HepG2 (cell line): ENCODE results near the gene SKIDA1. TPM values are rescaled to one million over a fixed set of nuclear protein-coding genes. Genes with fewer than 3 reads are reported as not detected.
A peak's percentile ranks its signal among the peaks of the same experiment; 100 is the strongest.

Experiments used
- ATAC-seq: fragments of 200-7000 bp; cut with Tn5 transposase; 3 replicates; pipeline ENCODE4 v1.9.1; 2020; ENCODE audit warnings: mild to moderate bottlenecking, moderate library complexity
- BruUV-seq: library from RNA; stranded (reverse); fragments of 400-500 nt; replicated peaks from 2 replicates; lab custom pipeline; 2021; lab: Mats Ljungman, UMichigan
- CTCF ChIA-PET: fragments of 300-600 bp; formaldehyde crosslinking; extraction: SDS; loops from one replicate; lab custom pipeline; 2021; ENCODE audit warnings: low total read pairs, inconsistent platforms, low intra/inter-chr PET ratio; lab: Yijun Ruan, JAX
- POLR2A ChIA-PET: fragments of 350-600 bp; sonication (Branson Sonifier 250); formaldehyde crosslinking; loops from one replicate; lab custom pipeline; 2020; ENCODE audit warnings: antibody characterized with exemption, inconsistent platforms; lab: Yijun Ruan, JAX
- DNase-seq: peaks from one replicate; pipeline ENCODE4 v3.0.0-alpha.2; 2015; ENCODE audit warnings: low spot score
- FAIRE-seq: peaks from 3 replicates; lab custom pipeline; 2011; peaks lifted over from hg19 to GRCh38; lab: Jason Lieb, UNC
- H2AFZ ChIP-seq: one replicate; pipeline ENCODE4 v1.6.1; 2011; ENCODE audit warnings: low read length, inconsistent platforms
- H3K27ac ChIP-seq: fragments of 300-600 bp; 3 replicates; pipeline ENCODE4 v1.8.0; 2011; ENCODE audit warnings: mixed run types, mild to moderate bottlenecking, mixed read lengths, low read length, inconsistent platforms; ENCODE audit not compliant: insufficient read depth; ENCODE audit errors: extremely low read length
- H3K27me3 ChIP-seq, 2 experiments: fragments of 200-600 bp in 1 of 2; 2 replicates in 1 of 2; 3 replicates in 1 of 2; pipeline versions ENCODE4 v1.6.0 to v1.8.0; 2011; ENCODE audit warnings: low read length in 2 of 2, mild to moderate bottlenecking in 2 of 2, moderate library complexity in 2 of 2, inconsistent platforms in 1 of 2; ENCODE audit not compliant: insufficient read depth in 2 of 2, control insufficient read depth in 1 of 2
- H3K36me3 ChIP-seq, 2 experiments: fragments of 200-600 bp in 1 of 2; replicated peaks in 1 of 2; 2 replicates in 1 of 2; 3 replicates in 1 of 2; pipeline versions ENCODE4 v1.5.1 to v1.8.0; 2011; ENCODE audit warnings: low read length in 2 of 2, inconsistent platforms in 1 of 2; ENCODE audit not compliant: insufficient read depth in 2 of 2, control insufficient read depth in 1 of 2
- H3K4me1 ChIP-seq: 2 replicates; pipeline ENCODE4 v1.5.1; 2012; ENCODE audit warnings: low read length, inconsistent platforms; ENCODE audit not compliant: insufficient read depth
- H3K4me2 ChIP-seq: 2 replicates; pipeline ENCODE4 v1.6.0; 2011; ENCODE audit warnings: low read depth, low read length, inconsistent platforms
- H3K4me3 ChIP-seq, 3 experiments: fragments of 200-600 bp in 1 of 3; sonication (generic), shearing (Covaris generic) in 1 of 3; replicated peaks in 1 of 3; 2 replicates each; pipeline ENCODE4 v1.5.1; 2011 to 2016; ENCODE audit warnings: low read length in 3 of 3, inconsistent platforms in 2 of 3, low read depth in 2 of 3, mild to moderate bottlenecking in 2 of 3, control low read depth in 1 of 3, mixed read lengths in 1 of 3; ENCODE audit not compliant: insufficient read depth in 1 of 3
- H3K79me2 ChIP-seq: one replicate; pipeline ENCODE4 v1.6.1; 2011; ENCODE audit warnings: low read length, inconsistent platforms; ENCODE audit not compliant: insufficient read depth
- H3K9ac ChIP-seq: 2 replicates; pipeline ENCODE4 v1.6.0; 2011; ENCODE audit warnings: mild to moderate bottlenecking, low read depth, low read length, inconsistent platforms; ENCODE audit not compliant: insufficient read depth
- H3K9me3 ChIP-seq: 2 replicates; pipeline ENCODE4 v1.5.1; 2012; ENCODE audit warnings: mild to moderate bottlenecking, low read length
- H4K20me1 ChIP-seq: 2 replicates; pipeline ENCODE4 v1.6.0; 2011; ENCODE audit warnings: inconsistent platforms, mild to moderate bottlenecking, low read length, moderate library complexity; ENCODE audit not compliant: insufficient read depth
- ARHGAP35 ChIP-seq: sonication (generic); formaldehyde crosslinking; IDR thresholded peaks from 2 replicates; pipeline ENCODE4 v1.9.0; 2022; ENCODE audit warnings: mild to moderate bottlenecking, inconsistent platforms, moderate library complexity, missing genetic modification reagents, borderline replicate concordance
- BRCA1 ChIP-seq: sonication (generic); formaldehyde crosslinking; IDR thresholded peaks from 2 replicates; pipeline ENCODE4 v1.4.0; 2020; ENCODE audit warnings: missing genetic modification reagents
- E2F1 ChIP-seq: sonication (generic); formaldehyde crosslinking; IDR thresholded peaks from 2 replicates; pipeline ENCODE4 v1.5.0; 2020; ENCODE audit warnings: missing genetic modification reagents
- ETS1 ChIP-seq: sonication (generic); formaldehyde crosslinking; IDR thresholded peaks from 2 replicates; pipeline ENCODE4 v1.4.0; 2020; ENCODE audit warnings: missing genetic modification reagents
- HNRNPH1 ChIP-seq: fragments of 200-400 bp; formaldehyde crosslinking; optimal IDR thresholded peaks from 2 replicates; pipeline ENCODE3; 2017; ENCODE audit warnings: mild to moderate bottlenecking, low read depth, low read length
- NFE2L1 ChIP-seq: sonication (generic); formaldehyde crosslinking; IDR thresholded peaks from 2 replicates; pipeline ENCODE4 v1.4.0; 2020; ENCODE audit warnings: missing genetic modification reagents, mild to moderate bottlenecking, borderline replicate concordance
- NR3C1 ChIP-seq: sonication (generic); formaldehyde crosslinking; IDR thresholded peaks from 2 replicates; pipeline ENCODE4 v1.4.0; 2020; ENCODE audit warnings: missing genetic modification reagents
- PHF5A ChIP-seq: IDR thresholded peaks from one replicate; pipeline ENCODE4 v1.6.1; 2018; ENCODE audit warnings: low read depth, missing genetic modification reagents; ENCODE audit not compliant: unreplicated experiment
- TAF1 ChIP-seq: sonication (generic); formaldehyde crosslinking; IDR thresholded peaks from 2 replicates; pipeline ENCODE4 v1.4.0; 2020; ENCODE audit warnings: missing genetic modification reagents
- ZFP91 ChIP-seq: sonication (generic); formaldehyde crosslinking; IDR thresholded peaks from 2 replicates; pipeline ENCODE4 v1.9.0; 2022; ENCODE audit warnings: missing genetic modification reagents, mild to moderate bottlenecking, borderline replicate concordance
- ZNF264 ChIP-seq: sonication (generic); formaldehyde crosslinking; IDR thresholded peaks from 2 replicates; pipeline ENCODE4 v1.4.0; 2020; ENCODE audit warnings: missing genetic modification reagents
- ZNF276 ChIP-seq: sonication (generic); formaldehyde crosslinking; IDR thresholded peaks from 2 replicates; pipeline ENCODE4 v1.4.0; 2020; ENCODE audit warnings: mild to moderate bottlenecking, low read depth, missing genetic modification reagents
- ZNF350 ChIP-seq: sonication (generic); formaldehyde crosslinking; IDR thresholded peaks from 2 replicates; pipeline ENCODE4 v1.4.0; 2020; ENCODE audit warnings: mild to moderate bottlenecking, low read depth, missing genetic modification reagents, borderline replicate concordance
- ZNF431 ChIP-seq: sonication (generic); formaldehyde crosslinking; IDR thresholded peaks from 2 replicates; pipeline ENCODE4 v1.9.0; 2022; ENCODE audit warnings: missing genetic modification reagents, low read depth, mild to moderate bottlenecking, borderline replicate concordance
- ZNF547 ChIP-seq: sonication (generic); formaldehyde crosslinking; IDR thresholded peaks from 2 replicates; pipeline ENCODE4 v1.5.1; 2020; ENCODE audit warnings: mild to moderate bottlenecking, missing genetic modification reagents
- ZNF570 ChIP-seq: sonication (generic); formaldehyde crosslinking; IDR thresholded peaks from 2 replicates; pipeline ENCODE4 v1.4.0; 2020; ENCODE audit warnings: mild to moderate bottlenecking, missing genetic modification reagents, borderline replicate concordance
- ZNF572 ChIP-seq: sonication (generic); formaldehyde crosslinking; IDR thresholded peaks from 2 replicates; pipeline ENCODE4 v1.5.1; 2020; ENCODE audit warnings: mild to moderate bottlenecking, missing genetic modification reagents
- ZNF747 ChIP-seq: sonication (generic); formaldehyde crosslinking; IDR thresholded peaks from 2 replicates; pipeline ENCODE4 v1.8.1; 2023; ENCODE audit warnings: missing genetic modification reagents, mild to moderate bottlenecking, borderline replicate concordance
- WGBS: methylation state at CpG from one replicate; pipeline ENCODE4 v1.1.6; 2017; ENCODE audit warnings: low lambda C conversion rate; 5-methylcytosine and 5-hydroxymethylcytosine counted together
- in situ Hi-C: cut with HindIII; loops from 2 replicates; pipeline ENCODE4 v1.10.0; 2017; ENCODE audit warnings: low pct_unique_long_range_greater_than_20kb; ENCODE audit not compliant: extremely low pct_ligation_motif_present
- intact Hi-C: fragments of 100-400 bp; cut with micrococcal nuclease; formaldehyde crosslinking; loops from one replicate; pipeline ENCODE4 v1.10.0; 2022; ENCODE audit not compliant: unreplicated experiment
- polyA plus RNA-seq, 8 experiments: library from polyadenylated mRNA; depleted of rRNA in 3 of 8; stranded (reverse) in 7 of 8; unstranded in 1 of 8; fragments of >200 nt; fragmentation: Illumina TruSeq in 4 of 8; extraction: Trizol in 4 of 8; gene quantifications; 2 replicates each; pipeline versions ENCODE4 v1.2.1 to v1.2.3, GENCODE V29; 2011 to 2016; ENCODE audit warnings: low read depth in 4 of 8, missing spikeins in 1 of 8, mixed read lengths in 1 of 8; ENCODE audit not compliant: insufficient read depth in 1 of 8
- total RNA-seq, 5 experiments: library from RNA; depleted of rRNA; stranded (reverse); fragments of >200 nt; fragmentation: Illumina TruSeq; extraction: Trizol; gene quantifications; 2 replicates each; pipeline ENCODE4 v1.2.3, GENCODE V29; 2016; ENCODE audit warnings: low read depth in 1 of 5

SKIDA1 gene
- total and polyA plus RNA-seq, 2 of the 13 experiments (the other 11 are each of a cell fraction or from before 2014, with no cell fraction given) = 0.73 to 1.5 TPM

GRCh38 chr10:21526188-21526859 is 842 bp upstream of the SKIDA1 start:
- in situ Hi-C loops = no loop called here
- H3K27ac ChIP-seq = peak overlapping the region; percentile 95
- H3K9ac ChIP-seq = peak overlapping the region; percentile 92
- no peak for FAIRE-seq
- H2AFZ ChIP-seq = no peak overlapping the region
- H3K27me3 ChIP-seq = no peaks in the 10 kb centered on the region
- CTCF ChIA-PET = interaction anchor here (2.7 kb wide), 1 partner anchor 31 kb away, joined by 6 read pairs; no protein-coding TSS in a partner anchor
- peak overlapping the region; percentile 51 to 79 (median 77) for H3K4me3 ChIP-seq
- no peaks in the 10 kb centered on the region for H4K20me1 ChIP-seq
- WGBS = 0% methylated on average over 43 of the region's 56 CpGs
- no peaks in the 10 kb centered on the region for H3K9me3 ChIP-seq
- ATAC-seq = peak; percentile 82
- peaks cover 38% of the 10 kb centered on the region for H3K4me1 ChIP-seq
- peak; percentile 64 for DNase-seq
- intact Hi-C loops = no loop called here
- H3K79me2 ChIP-seq = peaks cover 41% of the 10 kb centered on the region
- peak overlapping the region; percentile 85 for H3K4me2 ChIP-seq
- POLR2A ChIA-PET = interaction anchor here (0.8 to 5.0 kb wide), 21 partner anchors 10 to 1156 kb away, joined by 3 to 294 read pairs (median 5); partner anchors contain the start of genes COMMD3 and DNAJC1
- TSS peak; percentile 88 for BruUV-seq
- H3K36me3 ChIP-seq = no peaks in the 10 kb centered on the region
- TF ChIP-seq ARHGAP35 (CRISPR knock-in tag) (no peak; the same call in 1 of the 2 replicates), TAF1 (peak; percentile 38; the same call in 1 of the 2 replicates), HNRNPH1 (peak; percentile 65), NR3C1 (CRISPR knock-in tag) (no peak), ZNF572 (CRISPR knock-in tag) (no peak), PHF5A (no peak), E2F1 (CRISPR knock-in tag) (no peak), ZNF264 (CRISPR knock-in tag) (no peak), ZNF547 (peak; percentile 23; the same call in 1 of the 2 replicates), NFE2L1 (CRISPR knock-in tag) (no peak), ZNF570 (CRISPR knock-in tag) (no peak), ZNF747 (CRISPR knock-in tag) (no peak; the same call in 1 of the 2 replicates), ZNF350 (CRISPR knock-in tag) (no peak), ZNF276 (CRISPR knock-in tag) (0 out of 2 replicates have a peak, but pooled peaks have one; percentile 3), BRCA1 (CRISPR knock-in tag) (no peak), ZNF431 (CRISPR knock-in tag) (0 out of 2 replicates have a peak, but pooled peaks have one; percentile 36), ETS1 (CRISPR knock-in tag) (no peak), ZFP91 (CRISPR knock-in tag) (no peak)
